HUES48 (cell line): Measurements from ENCODE around the gene FAT1.

Source experiments
- H3K27ac ChIP-seq: one replicate; pipeline ENCODE4 v1.7.0; 2013; ENCODE audit warnings: low read depth, low read length, inconsistent platforms
- H3K27me3 ChIP-seq: 2 replicates; pipeline ENCODE4 v1.6.1; 2013; ENCODE audit warnings: mild to moderate bottlenecking, low read length; ENCODE audit not compliant: control insufficient read depth, insufficient read depth
- H3K36me3 ChIP-seq: 2 replicates; pipeline ENCODE4 v1.6.1; 2013; ENCODE audit warnings: low read length; ENCODE audit not compliant: control insufficient read depth, insufficient read depth
- H3K4me1 ChIP-seq: 2 replicates; pipeline ENCODE4 v1.6.1; 2013; ENCODE audit warnings: mild to moderate bottlenecking, low read length; ENCODE audit not compliant: control insufficient read depth, insufficient read depth
- H3K4me3 ChIP-seq: 2 replicates; pipeline ENCODE4 v1.5.1; 2013; ENCODE audit warnings: mild to moderate bottlenecking, low read depth, low read length
- H3K9ac ChIP-seq: 2 replicates; pipeline ENCODE4 v1.6.1; 2013; ENCODE audit warnings: mild to moderate bottlenecking, low read depth, low read length, moderate library complexity
- H3K9me3 ChIP-seq: 2 replicates; pipeline ENCODE4 v1.6.1; 2013; ENCODE audit warnings: low read length; ENCODE audit not compliant: control insufficient read depth, insufficient read depth

The FAT1 gene

DNA sequence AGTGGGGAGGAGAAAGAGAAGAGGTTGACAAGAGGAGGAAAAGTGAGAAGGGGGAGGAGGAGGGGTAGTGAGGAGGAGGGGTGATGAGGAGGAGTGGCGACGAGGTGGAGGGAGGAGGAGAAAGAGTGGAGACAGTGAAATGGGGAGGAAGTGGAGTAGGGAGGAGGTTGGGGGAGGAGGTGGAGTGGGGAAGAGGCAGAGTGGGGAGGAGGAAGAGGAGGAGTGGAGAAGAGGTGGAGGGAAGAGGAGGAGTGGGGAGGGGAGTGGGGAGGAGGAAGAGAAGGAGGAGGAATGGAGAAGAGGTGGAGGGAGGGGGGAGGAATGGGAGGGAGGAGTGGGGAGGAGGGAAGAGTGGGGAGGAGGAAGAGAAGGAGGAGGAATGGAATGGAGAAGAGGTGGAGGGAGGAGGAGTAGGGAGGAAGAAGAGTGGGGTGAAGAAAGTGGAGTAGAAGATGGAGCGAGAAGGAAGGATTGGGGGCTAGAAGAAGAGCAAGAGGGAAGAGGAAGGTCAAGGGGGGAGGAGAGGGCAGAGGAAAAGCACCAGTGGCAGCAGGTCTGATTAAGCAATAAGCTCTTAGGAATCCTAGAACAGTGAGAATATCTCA is 118.3 kb downstream of the FAT1 start:
- Histone ChIP-seq H3K4me1 (no peaks in the 10 kb centered on the region), H3K36me3 (peaks cover 89% of the 10 kb centered on the region), H3K4me3 (no peak overlapping the region), H3K27me3 (no peaks in the 10 kb centered on the region), H3K9me3 (no peaks in the 10 kb centered on the region), H3K27ac (no peak overlapping the region), H3K9ac (no peak overlapping the region)

DNA sequence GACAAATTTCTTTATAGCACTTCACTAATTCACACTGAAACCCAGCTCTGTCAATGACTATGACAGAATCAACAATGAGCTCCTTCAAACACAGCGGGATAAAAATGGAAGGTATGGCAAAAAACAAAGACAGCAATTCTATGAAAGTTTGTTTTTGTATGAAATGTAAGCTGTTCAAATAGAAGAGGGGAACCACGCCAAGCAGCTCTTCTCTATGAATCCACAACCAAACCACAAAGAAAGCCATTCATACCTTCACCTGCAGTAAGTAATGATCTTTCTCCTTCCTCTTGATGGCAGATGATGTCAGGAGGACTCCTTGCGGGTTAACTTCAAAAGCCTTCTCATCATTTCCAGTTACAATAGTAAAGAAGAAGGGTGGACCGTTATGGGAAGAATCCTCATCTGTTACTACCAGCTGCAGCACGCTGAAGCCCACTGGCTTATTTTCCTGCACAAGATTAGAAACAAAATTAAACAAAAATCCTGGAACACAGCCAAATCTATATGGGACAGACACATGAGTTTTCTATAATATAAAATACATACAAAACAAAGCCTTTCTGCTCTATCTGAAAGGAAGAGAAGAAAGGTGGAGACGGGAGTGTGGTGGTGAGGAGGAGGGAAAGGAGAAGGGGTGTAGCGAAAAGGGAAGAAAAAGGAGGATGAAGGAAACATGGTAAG is 119.4 kb downstream of the FAT1 start:
- H3K9ac ChIP-seq: no peak overlapping the region
- H3K27me3 ChIP-seq: no peaks in the 10 kb centered on the region
- H3K4me1 ChIP-seq: no peaks in the 10 kb centered on the region
- peaks cover 91% of the 10 kb centered on the region for H3K36me3 ChIP-seq
- no peaks in the 10 kb centered on the region for H3K9me3 ChIP-seq
- no peak overlapping the region for H3K4me3 ChIP-seq
- no peak overlapping the region for H3K27ac ChIP-seq

DNA sequence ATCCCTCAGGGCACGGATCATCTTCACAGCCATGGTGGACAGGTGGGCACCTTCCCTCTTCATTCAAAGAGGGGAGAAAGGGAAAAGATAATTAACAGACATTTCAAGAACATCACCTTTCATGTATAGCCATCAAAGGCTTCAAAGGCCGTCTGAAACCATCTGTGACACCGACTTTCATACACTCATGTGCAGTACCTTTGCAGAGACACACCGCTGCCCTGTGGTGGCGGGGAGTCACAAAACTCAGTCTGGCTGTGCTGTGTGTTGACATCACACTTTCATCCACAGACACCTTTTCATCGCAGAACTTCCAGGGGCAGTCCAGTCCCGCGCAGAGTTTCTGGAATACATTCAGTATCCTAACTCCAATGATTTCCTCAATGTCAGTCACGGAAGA is 120.7 kb downstream of the FAT1 start:
- H3K36me3 ChIP-seq: peaks cover 91% of the 10 kb centered on the region

DNA sequence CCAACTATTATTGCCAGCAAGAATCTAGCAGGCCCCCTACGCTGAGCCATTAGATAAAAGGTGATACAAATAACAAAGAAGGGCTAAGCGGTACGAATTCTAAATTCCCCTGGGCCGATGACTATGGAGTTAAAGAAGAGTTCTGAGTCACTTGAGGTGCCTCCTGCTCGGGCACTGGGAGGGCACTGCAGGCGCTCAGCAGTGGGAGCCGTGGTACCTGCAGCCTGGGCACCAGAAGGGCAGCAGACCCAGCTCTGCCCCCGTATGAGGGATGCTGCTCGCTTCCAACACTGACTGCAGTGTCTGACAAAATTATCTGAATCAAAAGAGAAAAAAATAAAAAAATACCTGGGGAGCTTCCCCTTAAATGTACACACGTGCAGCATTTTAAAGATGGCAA is 124.2 kb downstream of the FAT1 start:
- no peaks in the 10 kb centered on the region for H3K27me3 ChIP-seq
- peaks cover 100% of the 10 kb centered on the region for H3K36me3 ChIP-seq
- no peak overlapping the region for H3K4me3 ChIP-seq
- H3K9ac ChIP-seq: no peak overlapping the region
- no peaks in the 10 kb centered on the region for H3K9me3 ChIP-seq
- H3K4me1 ChIP-seq: no peaks in the 10 kb centered on the region
- H3K27ac ChIP-seq: no peak overlapping the region

More for the DNA sequence above, 120.7 kb downstream of the FAT1 start:
- Histone ChIP-seq H3K9ac (no peak overlapping the region), H3K4me1 (no peaks in the 10 kb centered on the region), H3K9me3 (no peaks in the 10 kb centered on the region), H3K4me3 (no peak overlapping the region), H3K27me3 (no peaks in the 10 kb centered on the region), H3K27ac (no peak overlapping the region)

DNA sequence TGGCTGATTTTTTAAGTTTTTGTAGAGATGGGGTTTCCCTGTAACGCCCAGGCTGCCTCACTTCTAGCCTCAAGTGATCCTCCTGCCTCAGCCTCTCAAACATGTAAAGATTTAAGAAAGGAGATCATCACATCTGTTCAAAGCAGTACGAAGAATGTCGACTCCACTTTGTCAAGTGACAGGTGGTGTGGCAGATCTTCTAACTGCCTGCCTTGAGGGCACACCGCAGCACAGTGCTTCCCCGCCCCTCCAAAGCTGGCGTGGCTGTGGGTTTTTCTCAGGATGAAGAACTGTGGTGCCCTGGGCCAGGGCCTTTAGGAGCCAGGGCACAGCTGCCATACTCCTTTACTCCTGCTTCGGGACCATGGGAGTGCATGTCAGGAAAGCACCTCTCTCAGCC is 125.0 kb downstream of the FAT1 start:
- peaks cover 100% of the 10 kb centered on the region for H3K36me3 ChIP-seq

DNA sequence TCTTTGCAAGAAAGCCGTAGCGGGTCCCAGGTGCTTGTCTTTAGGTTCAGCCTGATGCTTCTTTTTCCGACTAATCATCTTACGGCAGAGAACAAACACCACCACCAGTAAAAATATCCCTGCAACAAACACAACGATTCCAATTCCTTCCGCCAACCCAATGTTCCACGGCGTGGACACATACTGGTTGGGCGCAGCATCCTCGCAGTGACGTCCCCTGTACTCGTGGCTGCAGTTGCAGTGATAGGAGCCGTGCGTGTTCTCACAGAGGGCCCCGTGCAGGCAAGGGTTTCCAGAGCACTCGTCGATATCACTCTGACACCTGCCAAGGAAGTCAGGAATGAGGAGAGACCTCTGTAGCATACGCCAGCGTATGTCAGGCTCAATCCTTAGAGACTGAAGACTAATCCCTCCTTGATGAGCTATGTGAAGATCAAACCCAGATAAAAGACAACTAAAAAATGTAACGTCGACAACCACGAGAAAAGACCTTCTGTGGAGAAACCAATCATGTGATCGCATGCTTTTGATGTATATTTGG is 126.7 kb downstream of the FAT1 start:
- H3K9ac ChIP-seq: no peak overlapping the region
- H3K36me3 ChIP-seq: peaks cover 100% of the 10 kb centered on the region
- no peaks in the 10 kb centered on the region for H3K27me3 ChIP-seq
- no peak overlapping the region for H3K27ac ChIP-seq
- H3K4me1 ChIP-seq: no peaks in the 10 kb centered on the region
- no peak overlapping the region for H3K4me3 ChIP-seq
- no peaks in the 10 kb centered on the region for H3K9me3 ChIP-seq

More for the DNA sequence above, 125.0 kb downstream of the FAT1 start:
- Histone ChIP-seq H3K27ac (no peak overlapping the region), H3K4me1 (no peaks in the 10 kb centered on the region), H3K9me3 (no peaks in the 10 kb centered on the region), H3K4me3 (no peak overlapping the region), H3K9ac (no peak overlapping the region), H3K27me3 (no peaks in the 10 kb centered on the region)

DNA sequence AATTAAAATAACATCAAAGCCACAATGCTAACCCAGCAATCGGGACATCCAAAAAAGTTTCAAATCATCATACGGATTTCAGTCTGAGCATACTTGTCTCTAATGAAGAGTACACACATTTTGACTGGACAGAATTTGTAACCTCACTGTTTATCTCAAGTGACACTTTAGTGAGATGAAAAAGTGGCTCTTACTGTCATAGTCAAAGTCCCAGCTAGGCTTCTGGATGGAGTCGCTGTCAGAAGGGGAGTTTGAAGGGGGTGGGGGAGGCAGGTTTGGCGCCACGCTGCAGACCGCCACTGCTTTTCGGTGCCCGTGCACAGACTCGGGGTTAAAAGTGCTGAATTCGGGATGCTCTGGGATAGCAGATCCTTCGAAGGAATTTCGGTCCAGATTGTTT is 127.3 kb downstream of the FAT1 start:
- Histone ChIP-seq H3K27me3 (no peaks in the 10 kb centered on the region), H3K36me3 (peaks cover 97% of the 10 kb centered on the region), H3K4me1 (no peaks in the 10 kb centered on the region), H3K9ac (no peak overlapping the region), H3K9me3 (no peaks in the 10 kb centered on the region), H3K27ac (no peak overlapping the region), H3K4me3 (no peak overlapping the region)

DNA sequence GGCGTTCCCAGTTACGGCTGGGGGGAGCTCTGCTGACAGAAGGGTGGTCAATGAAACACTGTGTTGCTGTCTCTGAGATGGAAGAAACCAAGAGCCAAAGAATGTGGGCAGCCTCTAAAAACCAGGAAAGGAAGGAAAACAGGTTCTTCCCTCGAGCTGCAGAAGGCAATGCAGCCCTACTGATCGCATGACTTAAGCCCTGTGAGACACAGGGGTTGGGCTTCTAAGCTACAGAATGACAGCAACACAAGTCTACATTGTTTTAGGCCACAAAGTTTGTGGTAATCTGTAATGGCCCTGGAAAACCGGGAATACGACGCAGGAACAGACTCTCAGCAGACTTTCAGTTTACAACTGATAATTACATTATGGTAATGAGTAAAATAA is 130.1 kb downstream of the FAT1 start:
- H3K36me3 ChIP-seq: peaks cover 85% of the 10 kb centered on the region
- H3K9me3 ChIP-seq: no peaks in the 10 kb centered on the region
- H3K27ac ChIP-seq: no peak overlapping the region
- no peak overlapping the region for H3K9ac ChIP-seq
- H3K27me3 ChIP-seq: no peaks in the 10 kb centered on the region
- no peak overlapping the region for H3K4me3 ChIP-seq
- no peaks in the 10 kb centered on the region for H3K4me1 ChIP-seq

DNA sequence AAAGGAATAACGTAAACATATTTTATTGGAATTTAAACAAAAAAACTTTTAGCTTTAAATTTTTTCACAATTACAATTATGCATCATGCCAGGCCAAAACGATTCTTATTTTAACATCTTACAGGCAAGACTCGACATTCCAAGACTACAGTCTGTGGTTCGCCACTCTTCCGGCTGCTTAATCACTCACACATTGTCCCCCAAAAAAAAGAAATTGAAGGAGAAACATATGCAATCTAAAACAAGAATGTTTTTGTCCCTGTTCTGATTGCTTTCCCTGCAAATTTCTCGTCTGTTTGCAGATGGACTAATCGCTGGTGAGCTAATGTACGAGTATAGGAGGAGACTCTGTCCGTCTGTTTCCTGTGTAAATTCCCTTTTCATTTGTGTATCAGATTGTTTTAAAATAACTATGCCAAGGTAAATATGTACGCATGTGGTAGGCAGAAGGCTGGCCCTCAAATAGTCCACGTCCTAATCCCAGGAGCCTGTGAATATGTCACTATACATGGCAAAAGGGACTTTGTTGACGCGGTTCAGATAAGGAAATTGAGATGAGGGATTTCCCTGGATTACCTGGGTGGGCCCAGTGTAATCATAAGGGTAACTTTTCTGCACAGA is 130.6 kb downstream of the FAT1 start:
- Histone ChIP-seq H3K4me3 (no peak overlapping the region), H3K9ac (no peak overlapping the region), H3K27ac (no peak overlapping the region), H3K27me3 (no peaks in the 10 kb centered on the region), H3K36me3 (peaks cover 85% of the 10 kb centered on the region), H3K4me1 (no peaks in the 10 kb centered on the region), H3K9me3 (no peaks in the 10 kb centered on the region)

DNA sequence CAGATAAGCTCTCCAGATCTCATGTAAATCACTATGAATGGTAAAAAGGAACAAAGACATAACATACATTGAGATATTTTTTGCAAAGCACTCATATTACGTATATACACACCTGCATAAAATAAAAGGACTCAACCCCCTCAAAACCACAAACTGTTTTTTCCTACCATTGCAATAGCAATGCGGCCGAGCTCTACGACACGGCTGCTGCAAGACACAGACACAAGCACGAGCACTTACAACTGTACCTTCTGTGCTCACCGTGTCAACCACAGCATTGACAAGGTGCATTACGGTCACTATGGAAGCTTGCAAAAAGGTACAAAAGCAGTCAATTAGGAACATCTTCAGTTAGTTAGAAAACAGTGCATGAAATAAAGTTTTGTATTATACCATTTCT is 131.2 kb downstream of the FAT1 start:
- H3K27ac ChIP-seq: no peak overlapping the region
- no peak overlapping the region for H3K4me3 ChIP-seq
- H3K9ac ChIP-seq: no peak overlapping the region
- H3K36me3 ChIP-seq: peaks cover 85% of the 10 kb centered on the region
- H3K27me3 ChIP-seq: no peaks in the 10 kb centered on the region
- no peaks in the 10 kb centered on the region for H3K9me3 ChIP-seq
- no peaks in the 10 kb centered on the region for H3K4me1 ChIP-seq

DNA sequence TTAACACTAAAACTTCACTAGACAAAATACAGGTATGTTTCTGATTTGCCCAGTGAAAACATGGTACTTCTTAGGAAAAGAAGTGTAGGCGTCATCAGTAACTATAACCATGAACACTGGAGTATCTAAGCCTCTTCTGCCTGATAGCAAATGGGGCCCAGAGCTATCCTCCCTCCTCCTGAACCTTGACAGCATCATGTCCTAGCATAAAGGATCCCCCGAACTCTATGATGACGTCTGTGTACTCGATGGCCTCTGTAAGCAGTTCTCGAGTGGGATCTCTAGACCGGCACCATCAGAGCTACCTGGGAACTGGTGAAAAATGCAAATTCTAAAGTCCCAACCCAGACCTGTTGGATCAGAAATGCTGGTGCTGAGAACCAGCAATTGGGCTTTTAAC is 132.0 kb downstream of the FAT1 start:
- H3K27ac ChIP-seq: no peak overlapping the region
- H3K4me3 ChIP-seq: no peak overlapping the region
- no peaks in the 10 kb centered on the region for H3K27me3 ChIP-seq
- H3K4me1 ChIP-seq: no peaks in the 10 kb centered on the region
- peaks cover 78% of the 10 kb centered on the region for H3K36me3 ChIP-seq
- H3K9ac ChIP-seq: no peak overlapping the region
- no peaks in the 10 kb centered on the region for H3K9me3 ChIP-seq
